HL-60 (cell line): ENCODE results near the gene KCNH1.

Experiments
- DNase-seq, 2 experiments: peaks; one replicate each; pipeline ENCODE4 v3.0.0-alpha.2; 2010 to 2020; ENCODE audit warnings: low read depth in 1 of 2, low spot score in 1 of 2
- H3K27ac ChIP-seq: fragments of 250-450 bp; sonication (Bioruptor Pico); replicated peaks from 2 replicates; pipeline ENCODE4 v1.5.1; 2020; ENCODE audit warnings: mild to moderate bottlenecking, moderate library complexity
- H3K27me3 ChIP-seq: fragments of 250-450 bp; sonication (Bioruptor Pico); 2 replicates; pipeline ENCODE4 v1.5.1; 2021; ENCODE audit warnings: mild to moderate bottlenecking, moderate library complexity; ENCODE audit not compliant: insufficient read depth, poor library complexity, severe bottlenecking
- H3K4me3 ChIP-seq: replicated peaks from 2 replicates; pipeline ENCODE4 v1.5.1; 2011; ENCODE audit warnings: mild to moderate bottlenecking, control low read depth, low read length; ENCODE audit not compliant: insufficient read depth
- GABPA ChIP-seq: IDR thresholded peaks from 2 replicates; pipeline ENCODE4 v1.6.1; 2012; ENCODE audit warnings: low read depth
- POLR2AphosphoS5 ChIP-seq: IDR thresholded peaks from 2 replicates; pipeline ENCODE4 v1.6.1; 2012; ENCODE audit warnings: low read depth
- SPI1 ChIP-seq: IDR thresholded peaks from 2 replicates; pipeline ENCODE4 v1.6.1; 2012; ENCODE audit warnings: low read depth, mild to moderate bottlenecking, borderline replicate concordance
- TF ChIP-seq, protein P1 (sequence below): IDR thresholded peaks from one replicate; pipeline ENCODE4 v1.5.1; 2011; ENCODE audit warnings: low read length, control low read depth, inconsistent platforms; ENCODE audit not compliant: insufficient read depth
- TF ChIP-seq, protein P2 (sequence below): IDR thresholded peaks from 2 replicates; pipeline ENCODE4 v1.6.1; 2012; ENCODE audit warnings: low read depth; ENCODE audit not compliant: insufficient replicate concordance

The KCNH1 gene

DNA sequence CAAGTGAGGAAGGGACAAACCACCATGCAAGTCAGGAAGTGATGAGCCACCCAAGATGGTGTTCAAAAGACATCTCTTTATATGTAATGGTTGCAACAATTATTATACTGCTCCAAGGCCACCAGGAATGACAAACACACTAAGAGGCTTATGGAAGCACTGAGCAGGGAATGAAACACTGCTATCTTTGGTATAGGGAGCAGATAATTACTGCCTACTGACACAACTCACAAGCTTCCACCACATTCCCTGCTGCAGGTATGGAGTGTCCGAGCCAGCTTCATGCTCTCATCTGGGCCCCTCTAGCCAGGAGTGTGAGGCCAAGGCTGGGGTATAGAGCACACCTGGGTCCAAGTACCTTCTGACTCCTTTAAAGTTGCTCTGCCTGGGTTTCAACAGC lies 433.9 kb downstream of the KCNH1 start:
- no peaks in the 10 kb centered on the region for H3K27me3 ChIP-seq
- TF ChIP-seq POLR2AphosphoS5 (no peak), SPI1 (no peak), GABPA (no peak)
- TF ChIP-seq, protein P1, sequence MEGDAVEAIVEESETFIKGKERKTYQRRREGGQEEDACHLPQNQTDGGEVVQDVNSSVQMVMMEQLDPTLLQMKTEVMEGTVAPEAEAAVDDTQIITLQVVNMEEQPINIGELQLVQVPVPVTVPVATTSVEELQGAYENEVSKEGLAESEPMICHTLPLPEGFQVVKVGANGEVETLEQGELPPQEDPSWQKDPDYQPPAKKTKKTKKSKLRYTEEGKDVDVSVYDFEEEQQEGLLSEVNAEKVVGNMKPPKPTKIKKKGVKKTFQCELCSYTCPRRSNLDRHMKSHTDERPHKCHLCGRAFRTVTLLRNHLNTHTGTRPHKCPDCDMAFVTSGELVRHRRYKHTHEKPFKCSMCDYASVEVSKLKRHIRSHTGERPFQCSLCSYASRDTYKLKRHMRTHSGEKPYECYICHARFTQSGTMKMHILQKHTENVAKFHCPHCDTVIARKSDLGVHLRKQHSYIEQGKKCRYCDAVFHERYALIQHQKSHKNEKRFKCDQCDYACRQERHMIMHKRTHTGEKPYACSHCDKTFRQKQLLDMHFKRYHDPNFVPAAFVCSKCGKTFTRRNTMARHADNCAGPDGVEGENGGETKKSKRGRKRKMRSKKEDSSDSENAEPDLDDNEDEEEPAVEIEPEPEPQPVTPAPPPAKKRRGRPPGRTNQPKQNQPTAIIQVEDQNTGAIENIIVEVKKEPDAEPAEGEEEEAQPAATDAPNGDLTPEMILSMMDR: no peak
- TF ChIP-seq, protein P2, sequence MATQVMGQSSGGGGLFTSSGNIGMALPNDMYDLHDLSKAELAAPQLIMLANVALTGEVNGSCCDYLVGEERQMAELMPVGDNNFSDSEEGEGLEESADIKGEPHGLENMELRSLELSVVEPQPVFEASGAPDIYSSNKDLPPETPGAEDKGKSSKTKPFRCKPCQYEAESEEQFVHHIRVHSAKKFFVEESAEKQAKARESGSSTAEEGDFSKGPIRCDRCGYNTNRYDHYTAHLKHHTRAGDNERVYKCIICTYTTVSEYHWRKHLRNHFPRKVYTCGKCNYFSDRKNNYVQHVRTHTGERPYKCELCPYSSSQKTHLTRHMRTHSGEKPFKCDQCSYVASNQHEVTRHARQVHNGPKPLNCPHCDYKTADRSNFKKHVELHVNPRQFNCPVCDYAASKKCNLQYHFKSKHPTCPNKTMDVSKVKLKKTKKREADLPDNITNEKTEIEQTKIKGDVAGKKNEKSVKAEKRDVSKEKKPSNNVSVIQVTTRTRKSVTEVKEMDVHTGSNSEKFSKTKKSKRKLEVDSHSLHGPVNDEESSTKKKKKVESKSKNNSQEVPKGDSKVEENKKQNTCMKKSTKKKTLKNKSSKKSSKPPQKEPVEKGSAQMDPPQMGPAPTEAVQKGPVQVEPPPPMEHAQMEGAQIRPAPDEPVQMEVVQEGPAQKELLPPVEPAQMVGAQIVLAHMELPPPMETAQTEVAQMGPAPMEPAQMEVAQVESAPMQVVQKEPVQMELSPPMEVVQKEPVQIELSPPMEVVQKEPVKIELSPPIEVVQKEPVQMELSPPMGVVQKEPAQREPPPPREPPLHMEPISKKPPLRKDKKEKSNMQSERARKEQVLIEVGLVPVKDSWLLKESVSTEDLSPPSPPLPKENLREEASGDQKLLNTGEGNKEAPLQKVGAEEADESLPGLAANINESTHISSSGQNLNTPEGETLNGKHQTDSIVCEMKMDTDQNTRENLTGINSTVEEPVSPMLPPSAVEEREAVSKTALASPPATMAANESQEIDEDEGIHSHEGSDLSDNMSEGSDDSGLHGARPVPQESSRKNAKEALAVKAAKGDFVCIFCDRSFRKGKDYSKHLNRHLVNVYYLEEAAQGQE: no peak
- H3K4me3 ChIP-seq: no peak overlapping the region
- DNase-seq: no peak
- H3K27ac ChIP-seq: no peak overlapping the region

DNA sequence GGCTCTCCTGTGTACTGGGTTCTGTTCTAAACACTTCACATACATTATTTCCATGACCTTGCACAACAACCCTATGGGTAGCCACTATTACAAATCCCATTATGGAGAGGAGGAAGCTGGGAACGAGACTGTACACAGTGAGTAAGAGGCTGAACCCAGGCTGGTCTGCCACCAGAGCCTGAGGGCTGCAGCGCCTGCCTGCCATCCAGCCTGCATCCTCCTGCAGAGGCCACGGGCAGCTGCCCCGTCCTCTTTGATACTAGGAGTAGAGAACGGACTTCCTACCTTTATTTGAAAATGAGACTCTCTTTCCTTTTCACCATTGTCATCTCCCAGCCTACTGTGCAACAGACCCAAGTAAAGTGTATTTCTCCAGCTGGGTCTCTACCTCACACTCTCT lies 435.3 kb downstream of the KCNH1 start:
- TF ChIP-seq, protein P2: no peak
- TF ChIP-seq GABPA (no peak), SPI1 (no peak), POLR2AphosphoS5 (no peak)
- TF ChIP-seq, protein P1: no peak
- Histone ChIP-seq H3K4me3 (no peak overlapping the region), H3K27ac (no peak overlapping the region), H3K27me3 (no peaks in the 10 kb centered on the region)
- DNase-seq: no peak

DNA sequence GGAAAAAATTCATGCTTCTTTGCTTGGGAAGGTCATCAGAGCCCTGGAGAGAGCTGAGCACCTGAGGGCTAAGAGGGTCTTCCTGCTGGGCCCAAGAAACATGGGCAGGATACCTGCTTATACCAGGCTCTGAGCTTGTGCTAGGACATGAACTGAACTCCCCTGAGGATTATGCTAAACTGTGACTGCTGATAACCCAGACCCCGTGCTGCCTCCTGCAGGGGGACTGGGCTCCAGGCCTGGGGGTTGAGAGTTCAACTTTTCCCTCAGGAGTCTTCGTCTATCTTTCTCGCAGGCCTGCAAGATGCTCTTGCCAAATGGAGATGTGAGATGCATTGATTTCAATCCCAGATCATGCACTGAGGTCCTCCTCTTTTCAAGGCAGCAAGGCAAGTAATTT lies 436.8 kb downstream of the KCNH1 start:
- H3K27ac ChIP-seq: no peak overlapping the region
- no peaks in the 10 kb centered on the region for H3K27me3 ChIP-seq
- no peak overlapping the region for H3K4me3 ChIP-seq
- TF ChIP-seq POLR2AphosphoS5: no peak
- DNase-seq: no peak

DNA sequence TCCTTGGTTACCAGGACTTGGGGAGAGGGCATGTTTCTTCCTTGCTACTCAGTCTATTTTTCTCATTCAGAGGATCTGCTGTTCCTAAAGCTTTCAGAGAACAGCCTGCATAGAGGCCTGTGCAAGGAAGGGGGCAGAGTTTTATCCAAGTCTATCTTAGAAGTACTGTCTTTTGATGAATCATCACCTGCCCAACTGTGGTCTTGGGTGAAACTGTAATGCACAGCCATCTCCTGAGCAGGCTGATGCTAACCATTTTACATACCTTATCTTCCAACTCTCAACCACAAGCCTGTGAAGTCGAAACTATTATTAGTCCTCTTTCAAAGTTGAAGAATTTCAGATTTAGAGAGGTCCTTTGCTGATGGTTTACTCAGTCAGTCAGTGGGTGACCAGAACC lies 437.2 kb downstream of the KCNH1 start:
- TF ChIP-seq POLR2AphosphoS5: no peak
- TF ChIP-seq, protein P1: no peak
- DNase-seq: no peak
- Histone ChIP-seq H3K4me3 (no peak overlapping the region), H3K27me3 (no peaks in the 10 kb centered on the region), H3K27ac (no peak overlapping the region)
